RWPE1 (cell line): ENCODE results near the gene MPND.

Source experiments
- CTCF ChIA-PET: fragments of 350-600 bp; sonication (Branson Sonifier 250); formaldehyde crosslinking; extraction: SDS; loops from one replicate; lab custom pipeline; 2021; lab: Yijun Ruan, JAX
- POLR2A ChIA-PET: fragments of 400-600 bp; formaldehyde crosslinking; extraction: SDS; loops from one replicate; lab custom pipeline; 2020; ENCODE audit warnings: antibody characterized with exemption; ENCODE audit not compliant: low non-redundant PET; lab: Yijun Ruan, JAX
- DNase-seq: peaks from one replicate; pipeline ENCODE4 v3.0.0; 2012; ENCODE audit warnings: low spot score
- H3K27ac ChIP-seq: fragments of 450-650 bp; 2 replicates; pipeline ENCODE4 v1.5.1; 2017
- CTCF ChIP-seq: fragments of 450-650 bp; conservative IDR thresholded peaks from 2 replicates; pipeline ENCODE4 v1.5.1; 2017; ENCODE audit warnings: low read depth, mild to moderate bottlenecking

Gene MPND

GRCh38 chr19:4380254-4380727 is 36.9 kb downstream of the MPND start:
- peak overlapping the region; percentile 99 for H3K27ac ChIP-seq
- no peak for DNase-seq
- CTCF ChIA-PET, result interaction anchor here (0.5 kb wide), 1 partner anchor 604 kb away, joined by 4 read pairs; no protein-coding TSS in a partner anchor
- POLR2A ChIA-PET, result interaction anchor here (0.5 kb wide), 1 partner anchor 75 kb away, joined by 3 read pairs; no protein-coding TSS in a partner anchor
- no peak for TF ChIP-seq CTCF

GRCh38 chr19:4385291-4386040 is 42.1 kb downstream of the MPND start:
- CTCF ChIA-PET, result interaction anchor here (1.2 kb wide), 1 partner anchor 15 kb away, joined by 4 read pairs; no protein-coding TSS in a partner anchor
- no peak for TF ChIP-seq CTCF
- no peak for DNase-seq
- POLR2A ChIA-PET, result no interaction called here
- peak overlapping the region; percentile 99 for H3K27ac ChIP-seq

- DNase-seq, result no peak
- CTCF ChIA-PET, result interaction anchor here (0.7 kb wide), 1 partner anchor 119 kb away, joined by 3 read pairs; no protein-coding TSS in a partner anchor
- TF ChIP-seq CTCF, result no peak
- POLR2A ChIA-PET, result no interaction called here
- H3K27ac ChIP-seq, result peak overlapping the region; percentile 99
Measured at GRCh38 chr19:4386041-4386782, 42.9 kb downstream of the MPND start.

GRCh38 chr19:4388337-4389063 is 45.1 kb downstream of the MPND start:
- peak overlapping the region; percentile 99 for H3K27ac ChIP-seq
- no peak for DNase-seq
- ChIA-PET CTCF (interaction anchor here (0.6 to 1.6 kb wide), 4 partner anchors 11 to 122 kb away, joined by 3 to 9 read pairs (median 3); partner anchors contain the start of gene SH3GL1), POLR2A (interaction anchor here (1.0 kb wide), 1 partner anchor 14 kb away, joined by 6 read pairs; the partner anchor contains the start of gene CHAF1A)
- TF ChIP-seq CTCF, result no peak

- CTCF ChIA-PET, result interaction anchor here (0.6 to 1.6 kb wide), 3 partner anchors 11 to 122 kb away, joined by 3 to 9 read pairs (median 3); partner anchors contain the start of gene SH3GL1
- POLR2A ChIA-PET, result interaction anchor here (1.0 kb wide), 1 partner anchor 13 kb away, joined by 6 read pairs; the partner anchor contains the start of gene CHAF1A
- H3K27ac ChIP-seq, result peak overlapping the region; percentile 99
- no peak for DNase-seq
- TF ChIP-seq CTCF, result no peak
Measured at GRCh38 chr19:4389064-4389375, 45.7 kb downstream of the MPND start.
